Measurements from ENCODE around the gene EPOP. TPM values are rescaled to one million over a fixed set of nuclear protein-coding genes. Genes with fewer than 3 reads are reported as not detected.

The EPOP gene
- total RNA-seq, 1 donor from 2014 or later = 1.2 TPM

DNA sequence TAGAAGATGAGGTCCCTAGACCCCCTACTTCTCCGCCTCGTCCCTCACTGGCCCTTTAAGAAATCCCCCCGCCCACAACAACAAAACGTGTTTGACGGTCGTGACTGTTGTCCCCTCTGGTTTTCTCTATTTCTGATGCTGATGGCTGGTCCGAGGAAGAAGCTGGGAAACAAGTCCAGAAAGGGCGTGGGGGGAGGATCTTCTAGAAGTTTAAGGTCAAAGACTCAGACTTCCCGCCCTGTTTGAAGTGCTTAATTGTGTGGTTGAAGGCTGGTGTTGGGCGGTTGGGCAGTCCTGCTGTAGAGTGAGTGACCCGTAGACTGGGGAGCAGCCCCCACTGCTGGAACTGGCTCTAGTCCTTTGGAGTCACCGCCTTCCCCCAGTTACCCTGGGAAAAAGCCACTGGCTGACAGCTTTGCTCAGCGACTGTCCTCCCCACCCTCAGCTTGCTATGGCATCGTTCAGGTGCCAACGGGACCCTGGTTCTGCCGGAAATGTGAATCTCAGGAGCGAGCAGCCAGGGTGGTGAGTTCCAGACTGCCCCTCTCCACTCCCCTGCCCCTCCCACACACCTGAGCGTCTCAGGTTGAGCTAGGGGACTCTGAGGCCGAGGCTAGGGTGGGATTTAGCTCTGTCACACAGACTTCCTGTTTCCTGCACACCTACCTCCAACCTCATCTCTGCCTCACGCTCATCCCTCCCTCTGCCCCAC is 31.9 kb upstream of the EPOP start:
- no peak for DNase-seq (ENCODE audit: low read depth)

DNA sequence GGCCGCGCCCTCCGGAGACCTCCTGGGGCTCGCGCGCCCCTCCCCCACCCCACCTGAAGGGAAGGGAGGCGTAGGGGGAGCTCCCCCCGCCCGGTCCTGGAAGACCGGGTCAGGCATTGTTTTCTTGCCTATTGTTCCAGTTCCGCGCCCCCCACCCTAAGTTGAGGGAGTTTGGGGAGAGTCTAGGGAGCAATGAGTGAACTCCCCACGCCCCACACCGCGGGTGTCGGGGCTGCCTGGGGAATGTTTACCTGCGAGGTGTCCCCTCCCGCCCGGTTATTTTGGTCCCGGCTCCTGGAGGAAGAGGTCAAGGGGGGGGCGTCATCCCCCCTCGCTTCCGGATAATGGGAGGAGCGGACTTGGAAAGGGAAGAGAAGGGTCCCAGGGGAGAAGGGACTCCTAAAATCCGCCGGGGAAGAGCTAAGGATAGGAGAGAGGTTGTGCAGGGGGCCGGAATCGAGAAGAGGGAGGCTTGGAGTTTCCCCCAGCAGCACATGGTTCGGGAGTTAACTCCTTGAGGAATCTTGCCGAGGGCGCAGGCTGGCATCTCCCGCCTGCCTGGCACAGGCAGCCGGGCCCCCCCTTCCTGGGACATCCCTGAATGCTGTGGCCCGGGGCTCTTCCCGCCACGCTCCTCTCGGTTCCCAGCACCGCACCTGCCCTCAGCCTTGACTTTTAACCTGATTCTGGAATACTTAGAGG is 31.2 kb upstream of the EPOP start:
- DNase-seq (ENCODE audit: low read depth) = peak; percentile 47

DNA sequence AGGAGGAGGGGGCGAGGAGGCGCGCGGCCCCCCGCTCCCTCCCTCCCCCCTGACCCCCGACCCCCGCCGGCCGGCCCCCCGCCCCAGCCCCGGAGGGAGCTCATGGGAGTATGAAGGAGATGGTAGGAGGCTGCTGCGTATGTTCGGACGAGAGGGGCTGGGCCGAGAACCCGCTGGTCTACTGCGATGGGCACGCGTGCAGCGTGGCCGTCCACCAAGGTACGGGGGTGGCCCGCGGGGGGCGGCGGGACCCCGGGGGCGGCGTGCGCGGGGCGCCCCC is 30.7 kb upstream of the EPOP start:
- DNase-seq (ENCODE audit: low read depth) = no peak

GRCh38 chr17:38704606-38705522 is 30.1 kb upstream of the EPOP start, which contains the start of gene MLLT6:
Gene MLLT6 (plus strand): TSS chr17:38705273. CDS start chr17:38705633, 360 bp downstream.
- DNase-seq (ENCODE audit: low read depth) = peak; percentile 81

GRCh38 chr17:38703742-38704605 is 29.2 kb upstream of the EPOP start:
- DNase-seq (ENCODE audit: low read depth) = peak; percentile 33

GRCh38 chr17:38702916-38703741 is 28.4 kb upstream of the EPOP start:
- no peak for DNase-seq (ENCODE audit: low read depth)

GRCh38 chr17:38702166-38702915 is 27.6 kb upstream of the EPOP start:
- peak; percentile 91 for DNase-seq (ENCODE audit: low read depth)

DNA sequence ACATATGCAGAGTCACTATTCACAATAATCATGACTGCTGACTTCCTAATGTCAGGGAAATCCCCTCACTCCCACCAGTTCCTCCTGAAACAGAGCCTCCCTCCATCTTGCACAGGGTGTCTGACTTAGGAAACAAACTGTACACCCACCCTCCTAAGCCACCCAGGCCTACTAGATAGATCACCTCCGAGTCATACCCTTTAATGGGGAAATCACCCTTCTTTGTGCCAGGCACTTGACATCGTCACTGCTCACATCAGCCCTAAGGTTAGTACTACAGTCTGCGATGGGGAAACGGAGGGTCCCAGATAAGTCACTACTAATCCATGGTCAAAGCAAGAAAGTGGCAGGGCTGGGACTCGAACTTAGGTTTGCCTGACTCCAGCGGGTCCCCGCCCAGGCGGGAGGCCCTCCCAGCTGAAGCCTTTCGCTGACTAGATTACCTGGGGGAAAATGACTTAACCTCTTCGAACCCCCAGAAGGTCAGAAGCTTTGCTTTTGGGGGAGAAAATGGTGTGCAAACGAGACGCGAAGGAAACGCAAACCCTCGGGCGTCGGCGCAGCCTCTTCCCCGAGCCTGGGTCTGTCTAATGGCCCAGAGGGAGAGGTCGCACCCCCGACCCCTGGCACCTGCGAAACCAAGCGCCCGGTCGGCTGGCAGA is 26.9 kb upstream of the EPOP start:
- DNase-seq (ENCODE audit: low read depth) = no peak

DNA sequence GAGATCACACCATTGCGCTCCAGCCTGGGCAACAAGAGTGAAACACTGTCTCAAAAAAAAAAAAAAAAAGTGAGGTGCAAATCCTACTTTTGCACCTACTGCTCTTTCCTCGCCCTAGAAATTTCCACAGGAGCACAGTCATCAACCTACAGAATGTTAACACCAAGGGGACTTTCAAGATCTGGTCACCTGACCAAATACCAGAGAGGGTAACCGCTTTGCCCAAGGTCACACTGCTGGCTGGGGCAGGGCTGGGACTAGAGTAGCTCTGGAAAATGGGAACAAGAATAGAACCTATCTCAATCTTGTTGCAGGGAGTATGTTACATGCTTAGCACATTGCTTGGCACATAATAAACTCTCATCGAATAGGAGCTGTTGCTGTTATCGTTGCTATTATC is 24.0 kb upstream of the EPOP start:
- DNase-seq (ENCODE audit: low read depth) = no peak

DNA sequence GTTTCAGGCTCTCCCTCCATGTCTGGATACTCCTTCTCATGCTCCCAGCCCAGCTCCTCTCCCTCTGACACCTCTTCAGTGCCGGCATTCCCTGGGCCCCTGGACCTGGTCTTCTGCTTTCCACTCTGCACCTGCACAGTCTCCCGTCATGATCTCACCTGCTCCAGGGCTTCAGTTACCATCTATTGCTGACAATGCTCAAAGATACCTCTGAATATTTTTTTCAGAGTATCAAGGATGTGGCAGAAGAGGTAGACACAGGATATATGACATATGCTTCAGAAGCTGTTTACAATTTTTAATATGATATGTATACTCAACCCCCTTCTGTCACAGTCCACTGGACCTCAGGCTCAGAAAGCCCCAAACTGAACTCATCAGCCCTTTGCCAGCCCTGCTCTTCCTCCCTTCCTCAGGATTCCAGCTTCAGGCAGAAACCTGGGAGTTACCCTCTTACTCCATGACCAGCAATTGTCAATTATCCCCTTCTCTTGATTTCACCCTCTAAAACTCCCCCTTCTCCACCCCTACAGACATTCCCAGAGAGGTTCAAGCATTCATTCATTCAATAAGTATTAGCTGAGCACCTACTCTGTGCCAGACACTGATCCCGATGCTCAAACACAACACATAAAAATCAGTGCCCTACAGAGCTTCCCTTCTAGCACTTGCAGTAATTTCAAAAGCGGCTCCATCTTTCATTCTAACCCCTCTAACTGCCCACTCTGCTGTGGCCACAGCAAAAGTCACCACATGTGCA is 22.5 kb upstream of the EPOP start:
- no peak for DNase-seq (ENCODE audit: low read depth)

GRCh38 chr17:38693700-38694329 is 19.1 kb upstream of the EPOP start:
- no peak for DNase-seq (ENCODE audit: low read depth)

GRCh38 chr17:38691154-38691553 is 16.4 kb upstream of the EPOP start:
- DNase-seq (ENCODE audit: low read depth) = no peak

GRCh38 chr17:38690386-38690785 is 15.6 kb upstream of the EPOP start:
- no peak for DNase-seq (ENCODE audit: low read depth)

DNA sequence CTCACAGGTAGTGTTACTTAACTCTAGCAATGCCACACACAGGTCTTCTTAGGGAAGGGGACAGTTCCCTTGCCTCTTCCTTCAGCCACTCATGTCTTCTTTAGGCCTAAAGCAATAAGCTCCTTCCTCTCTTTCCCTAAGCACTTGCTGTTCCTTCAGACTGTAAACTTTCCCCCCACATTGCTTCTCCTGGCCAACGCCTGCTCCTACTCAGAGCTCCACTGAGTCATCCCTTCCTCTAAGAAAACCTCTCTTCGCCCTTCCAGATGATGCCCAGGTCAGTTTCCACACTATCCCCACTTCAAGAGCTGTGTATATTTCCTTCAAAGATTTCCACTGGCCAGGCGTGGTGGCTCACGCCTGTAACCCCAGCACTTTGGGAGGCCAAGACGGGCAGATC is 12.5 kb upstream of the EPOP start:
- no peak for DNase-seq (ENCODE audit: low read depth)

DNA sequence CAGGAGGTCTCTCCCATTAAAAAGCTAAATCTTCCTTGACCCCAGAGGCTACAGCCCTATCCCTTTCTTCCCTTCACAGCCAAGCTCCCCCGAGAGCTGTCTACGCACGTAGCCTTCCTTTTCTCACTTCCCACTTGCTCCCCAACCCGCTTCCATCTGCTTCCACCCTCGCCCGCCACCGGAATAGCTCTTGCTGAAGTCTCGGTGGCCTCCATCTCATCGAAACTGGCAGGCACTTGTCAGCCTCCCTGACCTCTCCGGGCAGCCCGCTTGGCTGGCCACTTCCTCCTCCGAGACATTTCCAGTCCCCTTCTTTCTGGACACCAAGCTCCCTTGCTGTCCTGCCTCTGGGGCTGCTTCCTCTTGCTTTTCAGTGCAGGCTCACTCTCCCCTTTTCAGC is 10.7 kb upstream of the EPOP start:
- DNase-seq (ENCODE audit: low read depth) = no peak

- DNase-seq (ENCODE audit: low read depth) = no peak
Observed at GRCh38 chr17:38681096-38681495, 6.3 kb upstream of the EPOP start.

GRCh38 chr17:38677819-38678218 is 3.1 kb upstream of the EPOP start:
- DNase-seq (ENCODE audit: low read depth) = no peak
